ENCODE data around the gene NRARP. TPM values are rescaled to one million over a fixed set of nuclear protein-coding genes. Genes with fewer than 3 reads are reported as not detected.

The NRARP gene
- total RNA-seq, 1 experiment from 2014 or later = 16.9 TPM

- H3K27ac ChIP-seq (ENCODE audit: low read length) = peak overlapping the region; percentile 84
- TF ChIP-seq REST (IDR thresholded peaks at IDR 0.05; ENCODE audit: insufficient read depth in 1 of 2, low read depth in 2 of 2, low read length in 1 of 2) = no peak
- no peak for TF ChIP-seq CTCF (IDR thresholded peaks at IDR 0.05)
- TF ChIP-seq TCF7L2 (IDR thresholded peaks at IDR 0.05; ENCODE audit: low read depth, low read length) = no peak
- in situ Hi-C loops (cut with HindIII; ENCODE audit: low pct_unique_long_range_greater_than_20kb, low sequenced_read_pairs) = no loop called here
- H3K4me3 ChIP-seq (ENCODE audit: low read depth in 2 of 2, low read length in 2 of 2) = peak overlapping the region; percentile 55 to 73
- ATAC-seq (no peak), DNase-seq (ENCODE audit: low read depth, low spot score) (no peak)
- no peaks in the 10 kb centered on the region for H3K9me3 ChIP-seq (ENCODE audit: control insufficient read depth, insufficient read depth, low read depth, low read length)
- peaks cover 3% of the 10 kb centered on the region; the same call in 1 of the 2 replicates for H3K36me3 ChIP-seq (ENCODE audit: control insufficient read depth, insufficient read depth, low read length)
- H3K4me1 ChIP-seq (ENCODE audit: control insufficient read depth, insufficient read depth, low read length) = peaks cover 13% of the 10 kb centered on the region
- H3K27me3 ChIP-seq (ENCODE audit: control insufficient read depth, insufficient read depth, low read length) = no peaks in the 10 kb centered on the region
- intact Hi-C loops (cut with micrococcal nuclease; ENCODE audit: unreplicated experiment) = no loop called here
- BruUV-seq (replicated peaks) = no TSS peak
- CTCF ChIA-PET = interaction anchor here (1.1 kb wide), 1 partner anchor 8 kb away, joined by 3 read pairs; no protein-coding TSS in a partner anchor
- POLR2A ChIA-PET = no interaction called here
These were observed 23.9 kb downstream of the NRARP start for GRCh38 chr9:137278061-137278701.

- peaks cover 13% of the 10 kb centered on the region for H3K4me1 ChIP-seq (ENCODE audit: control insufficient read depth, insufficient read depth, low read length)
- TF ChIP-seq CTCF (IDR thresholded peaks at IDR 0.05) (peak; percentile 64), SIN3A (IDR thresholded peaks at IDR 0.05; ENCODE audit: borderline replicate concordance, insufficient read depth, low read depth, low read length) (no peak; the same call in 1 of the 2 replicates), REST (IDR thresholded peaks at IDR 0.05; ENCODE audit: insufficient read depth in 1 of 2, low read depth in 2 of 2, low read length in 1 of 2) (0 out of 4 replicates have a peak, but pooled peaks of 1 of the 2 experiments have one; percentile 15), TCF7L2 (IDR thresholded peaks at IDR 0.05; ENCODE audit: low read depth, low read length) (no peak), POLR2AphosphoS5 (IDR thresholded peaks at IDR 0.05; ENCODE audit: low read depth, low read length) (peak; percentile 69; the same call in 1 of the 2 replicates)
- H3K27ac ChIP-seq (ENCODE audit: low read length) = peak within 1 kb of the TSS; percentile 84
- H3K9me3 ChIP-seq (ENCODE audit: control insufficient read depth, insufficient read depth, low read depth, low read length) = no peaks in the 10 kb centered on the region
- H3K27me3 ChIP-seq (ENCODE audit: control insufficient read depth, insufficient read depth, low read length) = no peaks in the 10 kb centered on the region
- peak; percentile 89 for ATAC-seq
- BruUV-seq (replicated peaks) = TSS peak; percentile 63
- in situ Hi-C loops (cut with HindIII; ENCODE audit: low pct_unique_long_range_greater_than_20kb, low sequenced_read_pairs) (no loop called here), intact Hi-C loops (cut with micrococcal nuclease; ENCODE audit: unreplicated experiment) (no loop called here)
- peaks cover 3% of the 10 kb centered on the region; the same call in 1 of the 2 replicates for H3K36me3 ChIP-seq (ENCODE audit: control insufficient read depth, insufficient read depth, low read length)
- CTCF ChIA-PET = interaction anchor here (1.1 kb wide), 1 partner anchor 9 kb away, joined by 3 read pairs; no protein-coding TSS in a partner anchor
- H3K4me3 ChIP-seq (ENCODE audit: low read depth in 2 of 2, low read length in 2 of 2) = peak within 1 kb of the TSS; percentile 55 to 73
- POLR2A ChIA-PET = interaction anchor here (0.5 kb wide), 1 partner anchor 10 kb away, joined by 9 read pairs; no protein-coding TSS in a partner anchor
- no peak for DNase-seq (ENCODE audit: low read depth, low spot score)
These were observed 24.6 kb downstream of the NRARP start, which contains the start of gene TOR4A for GRCh38 chr9:137277329-137278041. TOR4A (plus strand) TSS chr9:137277726; CDS start chr9:137278690, 964 bp downstream.
